ENCODE measurements around the gene GPHN.

Gene GPHN

DNA sequence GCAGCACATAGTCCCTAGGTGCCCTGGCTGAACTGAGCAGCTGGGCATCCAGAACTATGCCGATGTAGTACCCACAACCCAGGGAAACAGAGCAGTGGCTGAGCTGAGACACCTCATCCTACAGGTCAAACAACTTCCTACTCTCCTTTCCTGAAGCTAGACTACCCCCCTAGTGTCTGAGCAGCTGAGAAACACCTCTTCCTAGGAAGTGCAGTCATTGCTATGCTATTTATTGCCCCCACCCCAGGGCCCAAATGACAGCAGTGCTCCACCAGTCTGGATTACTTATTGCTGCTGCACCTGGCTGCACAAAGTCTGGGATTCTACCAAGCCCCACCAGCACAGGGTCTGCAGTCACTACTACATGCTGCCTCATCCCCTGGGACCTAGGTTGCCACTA, 664.6 kb downstream of the GPHN start:
- DNase-seq: no peak

DNA sequence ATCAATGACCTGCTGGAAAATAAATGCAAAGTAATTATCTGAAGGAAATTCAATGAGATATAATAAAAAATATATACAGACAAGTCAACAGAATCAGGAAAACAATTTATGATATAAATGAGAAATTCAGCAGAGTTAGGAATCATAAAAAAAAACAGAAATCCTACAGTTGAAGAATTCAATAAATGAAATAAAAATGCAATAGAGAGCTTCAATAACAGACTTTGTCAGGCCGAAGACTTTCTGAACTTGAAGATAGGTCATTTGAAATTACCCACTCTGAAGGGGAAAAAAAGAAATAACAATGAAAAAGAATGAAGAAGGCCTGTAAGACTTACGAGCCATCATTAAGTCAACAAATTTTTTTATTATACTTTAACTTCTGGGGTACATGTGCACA, 665.8 kb downstream of the GPHN start:
- DNase-seq: no peak

DNA sequence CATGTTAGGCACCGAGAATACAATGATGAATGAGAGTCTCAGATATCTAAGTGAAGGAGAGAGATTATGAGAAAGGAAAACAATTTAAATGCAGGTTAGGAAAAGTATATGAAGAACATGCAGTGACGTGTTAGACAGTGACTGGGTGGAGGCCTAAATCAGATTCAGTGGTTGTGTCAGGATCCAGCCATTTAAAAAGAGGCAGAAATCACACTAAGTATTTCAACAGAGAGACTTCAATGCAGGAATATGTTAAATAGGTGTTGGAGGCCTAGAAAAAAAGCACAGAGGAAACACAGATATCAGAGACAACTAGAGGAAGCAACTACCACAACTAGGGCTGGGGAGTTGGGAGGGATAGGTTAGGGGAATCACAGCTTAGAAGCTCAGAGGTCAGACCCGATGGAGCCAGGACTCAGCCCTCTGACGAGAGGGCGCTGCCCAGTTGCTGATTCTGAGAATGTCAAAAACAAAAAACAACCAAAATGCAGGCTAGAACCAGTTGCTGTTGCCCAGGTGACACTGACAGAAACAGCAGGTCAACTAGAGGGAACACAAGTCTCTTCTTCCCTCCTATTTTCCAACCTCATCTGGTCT, 678.3 kb downstream of the GPHN start:
- no peak for DNase-seq

DNA sequence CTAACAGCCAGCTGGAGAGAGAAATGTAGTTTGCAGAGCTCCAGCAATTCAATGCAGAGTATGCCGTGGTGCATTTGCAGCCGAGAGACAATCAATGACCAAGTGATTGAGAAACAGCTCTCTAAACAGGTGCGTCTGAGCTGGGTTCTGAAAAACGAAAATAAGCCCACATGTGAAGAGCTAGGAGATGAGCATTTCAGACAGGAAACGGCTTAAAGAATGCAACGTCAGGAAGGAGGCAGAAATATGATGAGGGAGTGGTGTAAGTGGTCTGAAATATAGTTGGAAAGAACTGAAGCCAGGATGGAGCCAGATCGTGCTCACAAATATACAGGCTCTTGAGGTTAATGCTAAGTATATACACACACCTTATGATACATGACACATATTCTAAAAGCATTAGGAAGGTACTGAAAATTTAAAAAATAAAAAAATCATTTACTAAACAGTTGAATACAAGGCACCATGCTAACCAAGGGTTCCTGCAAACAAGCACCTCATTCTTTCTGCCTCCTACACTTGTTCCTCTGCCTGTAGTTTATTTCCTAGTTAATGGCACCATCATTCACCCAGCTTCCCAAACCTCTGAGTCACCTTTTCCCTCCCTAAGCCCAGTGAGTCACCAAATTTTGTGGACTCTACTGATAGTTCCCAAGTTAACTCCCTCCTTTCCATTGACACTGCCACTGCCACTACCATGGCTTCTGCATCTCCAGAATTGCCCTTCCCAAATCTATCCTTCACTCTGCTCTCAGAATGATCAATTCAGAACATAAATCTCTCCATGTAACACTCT, 679.0 kb downstream of the GPHN start:
- no peak for DNase-seq

DNA sequence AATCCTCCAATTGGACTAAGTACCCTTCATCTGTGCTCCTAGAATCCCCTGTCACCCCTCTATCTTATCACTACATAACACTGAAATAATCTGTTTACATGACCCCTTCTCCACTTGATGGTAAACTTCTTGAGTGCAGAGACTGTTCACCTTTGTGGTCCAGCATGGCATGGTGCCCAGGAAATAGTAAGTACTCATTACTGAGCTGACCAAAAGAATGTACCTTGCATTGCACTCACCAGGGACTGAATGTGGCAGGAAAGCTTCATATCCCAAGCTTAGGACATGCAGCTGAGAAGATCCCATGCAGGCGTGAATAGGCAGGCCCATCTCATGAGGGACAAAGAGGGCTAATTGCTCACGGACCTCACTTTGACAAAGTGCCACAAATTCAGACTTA, 679.9 kb downstream of the GPHN start:
- no peak for DNase-seq

DNA sequence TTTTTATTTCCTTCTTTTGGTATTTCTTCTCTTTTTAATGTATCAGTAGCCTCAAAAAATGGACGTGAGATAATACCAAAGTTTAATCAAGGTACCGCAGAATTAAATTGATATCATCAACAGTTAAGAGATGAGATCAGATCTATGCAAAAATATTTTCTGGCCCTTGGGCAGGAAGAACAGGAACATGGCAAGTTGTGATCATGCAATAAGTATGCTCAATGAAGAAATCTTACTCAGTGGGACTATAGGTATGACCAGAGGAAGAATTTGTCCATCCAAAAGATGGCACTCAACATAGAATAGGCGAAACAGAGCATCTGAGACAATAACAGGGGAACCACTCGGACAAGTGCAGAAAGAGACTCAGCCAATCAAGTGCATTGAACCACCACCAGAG, 680.4 kb downstream of the GPHN start:
- no peak for DNase-seq

DNA sequence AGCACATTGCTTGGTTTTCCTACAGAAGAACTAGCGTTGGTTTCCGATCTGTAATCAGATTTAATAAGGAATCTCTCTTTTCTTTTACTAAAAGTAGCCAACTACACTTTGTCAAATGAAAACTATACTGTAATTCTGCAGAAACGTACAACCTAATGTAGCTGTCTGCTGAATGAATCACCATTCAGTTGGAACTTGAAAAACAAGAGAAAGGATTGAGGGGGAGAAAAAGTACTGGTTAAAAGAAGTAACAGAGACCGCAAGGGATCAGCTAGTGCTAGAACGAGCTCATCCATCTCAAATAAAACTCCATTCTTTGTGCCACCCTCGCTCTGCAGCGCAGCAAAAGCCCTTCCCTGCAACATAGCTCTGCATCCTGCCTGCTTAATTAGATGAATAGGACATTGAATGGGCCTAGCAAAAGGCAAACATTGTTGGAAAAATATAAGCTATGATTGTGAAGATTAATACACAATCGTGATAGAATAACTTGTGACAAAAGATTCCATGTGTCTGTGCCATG, 683.9 kb downstream of the GPHN start:
- DNase-seq: no peak

DNA sequence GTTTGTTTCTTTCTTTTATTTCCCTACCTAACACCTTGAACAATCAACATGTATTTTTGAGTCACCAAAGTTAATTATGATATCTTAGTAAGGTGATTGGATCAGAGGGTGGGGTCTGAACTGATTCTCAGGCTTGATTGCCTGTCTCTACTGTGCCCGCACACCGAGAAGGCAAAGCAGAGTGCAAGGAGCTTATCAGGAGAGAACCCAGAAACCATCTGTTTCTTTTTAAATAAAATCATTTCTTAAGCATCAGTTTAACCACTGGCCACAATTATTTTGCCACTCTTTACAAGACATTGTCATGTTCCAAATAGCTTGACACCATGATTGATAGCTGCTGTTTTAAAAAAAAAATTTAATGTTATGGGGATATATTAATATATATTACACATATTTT, 684.4 kb downstream of the GPHN start:
- DNase-seq: no peak

DNA sequence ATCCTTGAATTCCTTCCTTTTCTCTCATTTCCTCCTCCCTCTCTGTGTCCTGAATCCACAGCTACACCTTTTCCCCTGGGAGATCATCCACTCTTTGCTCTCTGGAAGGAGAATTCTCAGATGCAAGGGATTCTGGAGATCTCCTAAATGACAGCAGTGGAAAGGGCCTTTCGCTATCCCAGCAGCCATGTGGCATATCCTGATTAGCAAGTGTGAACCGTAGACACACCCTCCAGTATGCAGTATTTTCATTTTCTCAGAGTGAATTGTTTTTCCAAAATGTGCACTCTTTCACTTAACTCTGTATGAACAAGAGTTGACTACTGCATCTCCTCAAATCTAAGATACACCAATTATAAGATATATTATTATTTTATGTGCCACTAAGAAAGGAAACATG, 687.3 kb downstream of the GPHN start:
- no peak for DNase-seq

DNA sequence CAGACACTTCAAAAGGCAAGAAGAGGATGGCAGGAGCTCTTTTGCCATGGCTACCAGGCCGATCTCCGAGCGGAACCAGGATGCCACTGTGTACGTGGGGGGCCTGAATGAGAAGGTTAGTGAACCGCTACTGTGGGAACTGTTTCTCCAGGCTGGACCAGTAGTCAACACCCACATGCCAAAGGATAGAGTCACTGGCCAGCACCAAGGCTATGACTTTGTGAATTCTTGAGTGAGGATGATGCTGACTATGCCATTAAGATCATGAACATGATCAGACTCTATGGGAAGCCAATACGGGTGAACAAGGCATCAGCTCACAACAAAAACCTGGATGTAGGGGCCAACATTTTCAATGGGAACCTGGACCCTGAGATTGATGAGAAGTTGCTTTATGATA, 691.1 kb downstream of the GPHN start:
- DNase-seq: no peak

DNA sequence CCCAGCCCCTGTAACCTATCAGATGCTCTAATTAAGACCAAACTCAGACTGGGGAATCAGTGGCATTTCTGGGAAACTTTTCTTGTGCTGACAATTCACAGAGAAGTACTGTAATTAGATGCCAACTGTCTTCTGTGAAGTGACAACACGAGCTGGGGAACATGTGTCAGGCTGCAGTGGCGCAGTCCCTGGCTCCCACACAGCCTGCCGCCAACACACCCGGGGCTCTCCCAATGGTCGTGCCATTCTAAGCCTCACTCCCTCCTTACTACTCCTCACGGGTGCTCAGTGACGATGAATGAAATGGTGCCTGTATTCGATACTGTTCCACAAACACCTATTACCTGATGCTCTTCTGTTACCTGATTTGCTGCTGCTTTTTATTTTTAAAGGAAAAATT, 699.9 kb downstream of the GPHN start:
- DNase-seq: no peak

DNA sequence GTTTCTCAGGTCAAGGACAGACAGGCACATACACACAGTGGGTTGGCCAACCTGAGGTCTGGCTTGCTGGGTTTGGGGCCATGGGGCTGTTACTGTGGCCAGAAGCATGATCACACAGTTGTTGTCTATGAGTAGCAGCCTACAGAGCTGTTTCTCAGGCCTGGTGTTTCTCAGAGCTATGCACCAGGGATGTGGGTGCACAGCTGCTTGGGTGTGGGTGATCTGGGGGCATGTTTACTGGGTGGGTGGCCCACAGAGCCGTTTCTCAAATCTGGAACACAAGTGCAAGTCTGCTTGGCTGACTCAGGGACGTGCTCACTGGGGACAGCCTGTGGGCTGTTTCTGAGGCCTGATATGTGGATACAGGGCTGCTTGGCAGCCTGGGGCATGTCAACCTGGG, 710.2 kb downstream of the GPHN start:
- DNase-seq: no peak

DNA sequence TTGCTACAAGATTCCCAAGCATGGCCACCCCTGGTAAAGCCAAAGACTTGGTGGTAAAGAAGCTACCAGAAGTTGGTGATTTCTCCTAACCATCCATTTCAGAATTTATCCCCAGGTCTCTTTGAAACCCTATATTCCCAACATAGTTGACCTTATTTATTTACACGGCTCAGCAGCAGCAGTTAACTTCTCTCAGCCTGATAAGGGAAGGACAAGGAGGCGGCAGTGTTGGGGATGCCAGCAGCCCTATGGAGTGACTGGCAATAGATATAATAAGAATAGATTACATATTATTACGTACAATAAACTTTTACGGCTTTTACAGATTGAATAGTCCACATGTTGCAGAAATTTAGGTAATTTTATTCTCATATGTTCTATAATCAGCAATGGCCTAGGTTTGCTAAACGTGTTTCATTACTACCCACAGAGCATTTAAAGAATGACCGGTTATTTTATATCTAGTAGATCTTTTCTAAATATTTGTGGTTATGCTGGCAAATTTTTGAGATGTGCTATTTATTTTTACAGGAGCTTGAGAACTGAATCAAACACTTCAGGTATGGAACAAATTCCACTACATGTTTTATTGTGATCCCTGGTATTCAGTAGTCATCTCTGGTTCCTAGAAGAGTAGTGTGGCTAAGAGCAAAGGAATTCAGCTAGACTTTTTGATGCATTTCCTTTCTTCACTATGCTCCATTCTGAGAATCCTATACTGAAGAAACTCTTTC, 713.5 kb downstream of the GPHN start:
- no peak for DNase-seq

DNA sequence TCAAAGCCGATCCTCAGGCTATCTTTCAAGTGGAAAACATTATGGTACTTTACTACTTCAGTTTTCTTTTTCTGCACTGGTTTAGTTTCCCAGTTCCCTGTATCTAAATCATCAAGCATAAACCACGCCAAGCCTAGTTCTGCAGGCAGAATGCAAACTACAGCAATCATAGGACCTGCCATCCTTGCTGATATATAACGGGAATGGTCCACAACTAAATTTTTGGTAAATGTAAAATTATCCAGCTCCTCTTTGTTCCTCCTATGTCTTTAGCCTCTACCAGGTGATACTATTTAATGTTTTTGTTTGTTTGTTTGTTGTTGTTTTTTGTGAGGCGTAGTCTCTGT, 714.0 kb downstream of the GPHN start:
- DNase-seq: no peak

DNA sequence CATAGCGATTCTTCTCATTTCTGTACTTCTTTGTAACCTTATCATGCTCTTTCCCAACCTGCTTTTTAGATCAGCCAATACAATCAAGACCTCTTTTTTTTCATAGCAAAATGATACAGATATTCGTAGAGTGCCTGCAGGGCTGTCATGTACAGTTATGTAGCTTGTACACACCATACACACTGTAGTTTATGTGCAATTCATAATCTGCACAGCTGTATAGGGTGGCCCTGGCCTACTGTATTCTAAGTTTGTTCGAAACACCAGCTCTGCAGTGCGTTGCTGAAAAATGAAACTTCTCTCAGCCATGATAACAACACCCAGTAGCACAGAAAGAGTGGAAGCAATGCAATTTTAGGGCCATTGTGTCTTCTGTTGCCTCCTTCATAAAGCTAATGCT, 717.6 kb downstream of the GPHN start:
- no peak for DNase-seq

DNA sequence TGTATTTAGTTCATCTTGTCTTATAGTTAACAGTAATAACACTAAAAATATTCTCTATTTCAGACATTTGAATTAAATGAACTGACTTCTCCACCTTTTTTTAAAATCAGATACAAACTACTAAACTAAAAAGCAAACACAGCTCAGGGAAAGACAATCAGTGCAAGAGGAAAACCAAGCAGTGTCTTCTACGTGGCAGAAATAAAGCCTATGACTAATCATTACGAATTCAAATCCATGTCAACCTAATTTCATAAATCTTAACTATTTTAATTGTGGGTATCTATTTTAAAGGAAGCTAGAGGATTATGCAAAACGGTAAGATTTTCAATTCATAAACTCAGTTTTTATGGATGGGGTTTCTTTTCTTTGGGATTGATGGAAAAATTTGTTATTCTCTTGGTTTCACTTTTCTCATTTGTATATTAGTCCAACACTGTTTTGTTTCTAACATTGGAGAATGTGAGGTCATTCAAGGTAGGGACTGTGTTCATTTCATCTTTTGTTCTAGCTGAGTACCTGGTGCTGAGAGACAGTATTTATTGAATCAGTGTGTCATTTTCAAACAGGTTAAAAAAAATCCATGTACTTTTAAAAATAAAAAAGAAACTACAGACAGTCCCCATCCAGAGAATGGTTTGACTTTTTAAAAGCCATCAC, 720.5 kb downstream of the GPHN start:
- DNase-seq: no peak

Data from NCI-H510A (cell line).